GM18508 (cell line): ENCODE data around the gene DAZAP1.
"Not testable (repeated sequence)": the region's sequence is repeated elsewhere in the genome, so short reads cannot be mapped to it uniquely, and the experiment has no call there.

Experiments used
- ATAC-seq: cut with Tn5 transposase; IDR thresholded peaks from one replicate; pipeline ENCODE4 v1.9.1; 2021; ENCODE audit warnings: moderate number of reproducible peaks; ENCODE audit not compliant: insufficient read depth, unreplicated experiment

DAZAP1 gene

DNA sequence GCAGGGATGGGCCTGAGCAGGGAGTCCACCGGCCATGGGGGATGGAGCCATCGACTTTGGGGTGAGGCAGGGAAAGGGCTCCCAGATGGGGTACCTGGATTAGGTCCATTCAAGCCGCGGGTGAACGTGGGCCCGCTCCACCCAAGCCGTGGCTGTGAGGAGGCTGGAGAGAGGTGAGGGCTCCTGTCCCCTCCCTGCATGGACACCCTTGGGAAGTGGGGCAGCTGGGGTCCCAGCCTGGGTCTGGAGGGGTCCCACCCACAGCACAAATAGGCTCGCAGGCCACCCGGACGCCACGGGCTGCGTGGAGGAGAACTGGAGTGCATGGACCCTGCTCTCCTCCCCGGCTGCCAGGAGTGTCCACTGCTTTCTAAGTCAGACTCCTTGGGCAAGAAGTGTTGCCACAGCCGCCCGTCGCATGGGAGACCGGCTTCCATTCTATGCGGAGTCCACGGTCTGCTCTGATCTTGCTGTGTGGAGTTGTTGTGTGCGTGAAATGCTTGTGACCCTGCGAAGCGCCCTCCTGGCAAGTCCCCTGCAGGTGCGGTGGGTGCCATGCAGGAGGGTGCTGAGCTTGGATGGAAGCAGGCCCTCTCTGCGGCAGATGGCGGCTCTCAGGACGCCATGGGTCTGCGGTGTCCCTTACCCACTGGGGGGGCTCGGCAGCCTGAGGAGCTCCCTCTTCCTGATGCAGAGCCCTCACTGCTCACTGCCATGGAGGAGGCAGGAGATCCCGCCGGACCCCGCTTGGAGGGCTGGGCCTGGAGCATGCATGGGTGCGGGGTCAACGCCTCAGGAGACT, 2.0 kb downstream of the DAZAP1 start:
- no peak for ATAC-seq

DNA sequence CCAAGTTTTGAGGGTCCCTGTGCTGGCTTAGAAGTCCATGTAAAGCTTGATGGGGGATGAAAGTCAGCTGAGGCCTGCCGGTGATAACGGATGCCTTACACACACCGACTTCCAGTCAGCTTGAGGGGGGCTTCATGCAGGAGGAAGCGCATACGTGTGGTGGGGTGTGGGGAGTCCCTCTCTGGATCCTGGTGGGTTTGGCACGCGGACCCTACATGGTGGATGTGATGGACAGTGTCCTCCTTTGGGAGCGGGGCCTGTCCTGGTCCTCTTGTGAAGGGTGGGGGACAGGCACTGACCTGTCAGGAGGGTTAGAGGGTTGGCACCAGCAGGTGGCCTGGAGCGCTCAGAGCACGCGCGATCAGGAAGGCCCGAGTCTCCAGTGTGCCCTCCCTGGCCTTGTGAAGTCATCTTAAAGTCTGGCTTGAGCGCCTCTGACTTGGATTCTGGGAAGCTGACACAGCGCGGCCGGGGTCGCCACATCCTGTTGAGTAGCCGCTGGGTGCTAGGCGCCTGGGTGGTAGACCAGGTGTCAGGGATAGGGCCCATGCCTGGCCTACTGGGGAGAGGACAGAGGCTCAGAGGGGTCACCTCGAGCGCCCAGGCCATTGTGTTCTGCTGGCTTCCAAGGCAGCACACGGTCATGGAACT, 2.9 kb downstream of the DAZAP1 start:
- ATAC-seq, result no peak

DNA sequence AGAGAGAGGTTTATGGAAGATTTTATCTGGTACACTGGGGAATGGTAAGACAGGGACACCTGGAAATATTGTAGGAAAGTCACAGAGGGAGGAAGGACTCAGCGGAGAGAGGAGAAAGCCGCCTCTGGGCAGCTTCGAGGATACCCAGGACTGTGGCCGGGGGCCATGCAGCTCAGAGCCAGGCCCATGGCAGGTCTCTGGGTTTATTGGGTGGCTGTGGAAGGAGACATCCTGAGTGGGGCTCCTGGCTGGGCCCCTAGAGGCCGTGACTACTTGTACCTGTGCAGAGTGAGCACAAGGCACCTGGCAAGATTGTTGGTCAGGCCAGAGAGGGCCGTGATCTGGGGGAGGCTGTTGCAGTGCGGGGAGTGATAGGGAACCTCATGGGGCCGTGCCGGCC, 3.4 kb downstream of the DAZAP1 start:
- no peak for ATAC-seq

DNA sequence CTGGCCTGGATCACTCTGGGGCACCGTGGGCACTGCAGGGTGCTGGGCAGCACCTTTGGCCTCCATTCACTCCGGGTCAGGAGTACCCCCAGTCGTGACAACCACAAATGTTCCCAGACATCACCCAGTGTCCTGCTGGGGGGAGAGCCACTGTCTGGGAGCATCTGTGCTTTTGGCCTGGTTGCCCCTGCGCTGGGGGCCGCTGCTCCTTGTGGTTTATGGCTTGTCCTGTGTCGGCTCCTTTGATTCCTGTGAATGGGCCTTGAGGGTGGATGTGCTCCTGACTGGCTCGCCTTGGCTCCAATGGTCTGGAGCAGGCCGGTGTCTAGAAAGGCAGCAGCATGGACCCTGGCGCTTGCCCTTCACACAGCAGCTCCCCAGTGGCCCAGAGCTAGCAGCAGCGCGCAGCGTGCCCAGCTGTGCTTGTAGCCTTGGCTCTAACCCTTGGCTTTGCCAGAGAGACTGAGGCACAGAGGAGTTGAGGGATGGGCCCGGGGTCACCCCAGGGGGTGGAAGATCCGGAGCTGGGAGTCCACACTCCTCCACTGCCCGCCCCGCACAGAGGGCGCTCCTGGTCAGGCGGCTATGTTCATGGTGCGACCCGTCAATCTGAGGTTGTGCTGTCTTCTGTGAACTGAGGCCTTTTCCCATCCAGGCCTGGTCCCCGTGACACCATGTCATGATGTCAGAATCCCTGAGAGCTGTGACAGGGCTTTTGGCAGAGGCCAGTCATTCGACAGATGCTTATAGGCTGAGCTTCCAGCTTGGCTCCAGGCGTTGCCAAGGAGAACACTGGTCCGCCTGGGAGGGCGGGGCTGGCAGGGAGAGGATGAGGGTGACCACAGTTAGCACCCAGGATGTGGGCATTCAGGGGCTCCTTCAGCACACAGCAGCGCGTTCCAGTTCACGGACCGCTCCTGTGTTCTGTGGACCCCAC, 4.1 kb downstream of the DAZAP1 start:
- ATAC-seq, result no peak

DNA sequence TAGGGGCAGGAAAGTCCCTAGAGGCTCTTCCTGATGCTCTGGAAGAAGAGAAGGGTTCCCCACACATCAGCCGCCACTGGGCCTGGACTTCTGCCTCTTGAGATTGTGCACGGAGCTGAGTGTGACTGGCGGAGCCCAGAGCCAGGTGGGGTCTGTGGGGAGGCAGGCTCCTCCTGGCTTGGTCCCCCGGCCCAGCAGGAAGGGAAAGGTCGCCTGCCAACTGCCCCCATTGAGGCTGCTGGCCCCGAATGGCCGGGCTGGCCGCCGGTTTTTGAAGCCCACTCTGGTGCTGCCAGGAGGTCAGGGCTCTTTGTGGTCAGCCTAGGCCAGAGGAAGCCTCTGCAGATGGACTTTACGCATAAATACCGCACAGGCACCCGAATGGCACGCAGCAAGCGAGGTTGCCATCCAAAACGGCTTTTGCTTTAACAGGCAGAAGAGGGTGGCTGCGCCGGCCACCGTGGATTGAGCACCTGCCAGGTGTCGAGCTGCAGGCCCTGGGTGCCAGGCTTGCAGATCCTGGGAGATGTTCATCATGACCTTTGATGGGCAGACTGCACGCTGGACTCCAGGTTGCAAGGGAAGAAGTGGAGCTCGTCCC, 5.0 kb downstream of the DAZAP1 start:
- ATAC-seq, result no peak

DNA sequence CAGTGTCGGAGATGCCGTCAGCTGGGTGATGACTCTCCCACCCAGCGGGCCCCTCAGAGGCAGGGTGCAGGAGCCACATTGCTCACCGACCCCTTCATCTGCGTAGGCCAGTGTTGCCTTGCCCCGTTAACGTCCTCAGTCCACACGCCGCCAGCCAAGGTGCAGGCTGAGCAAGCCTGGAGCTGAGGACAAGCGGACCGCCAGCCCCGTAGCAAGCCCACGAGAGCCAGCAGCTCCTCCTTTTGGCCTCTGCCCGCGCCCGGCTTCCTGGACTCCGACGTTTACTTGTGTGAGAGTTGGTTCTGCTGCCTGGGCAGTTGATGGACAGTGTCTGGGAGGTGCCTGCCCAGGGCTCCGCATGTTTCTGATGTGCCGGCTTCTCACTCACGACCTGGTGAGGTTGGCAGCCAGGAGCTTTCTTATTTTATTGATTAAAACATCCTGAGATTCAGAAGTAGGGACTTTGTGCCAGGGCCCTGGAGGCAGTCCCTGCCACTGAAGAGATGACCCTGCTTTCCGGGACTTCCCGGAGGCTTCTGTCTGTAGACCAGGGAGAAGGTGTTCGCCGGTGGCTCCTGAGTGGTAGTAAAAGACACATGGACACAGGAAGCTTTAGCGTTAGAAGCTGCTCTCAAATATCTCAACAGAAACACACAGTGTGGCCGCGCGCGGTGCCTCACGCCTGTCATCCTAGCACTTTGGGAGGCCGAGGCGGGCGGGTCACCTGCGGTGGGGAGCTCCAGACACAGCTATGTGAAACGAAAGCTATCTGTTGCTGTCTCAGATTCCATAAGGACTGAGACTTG, 5.8 kb downstream of the DAZAP1 start:
- ATAC-seq, result no peak

DNA sequence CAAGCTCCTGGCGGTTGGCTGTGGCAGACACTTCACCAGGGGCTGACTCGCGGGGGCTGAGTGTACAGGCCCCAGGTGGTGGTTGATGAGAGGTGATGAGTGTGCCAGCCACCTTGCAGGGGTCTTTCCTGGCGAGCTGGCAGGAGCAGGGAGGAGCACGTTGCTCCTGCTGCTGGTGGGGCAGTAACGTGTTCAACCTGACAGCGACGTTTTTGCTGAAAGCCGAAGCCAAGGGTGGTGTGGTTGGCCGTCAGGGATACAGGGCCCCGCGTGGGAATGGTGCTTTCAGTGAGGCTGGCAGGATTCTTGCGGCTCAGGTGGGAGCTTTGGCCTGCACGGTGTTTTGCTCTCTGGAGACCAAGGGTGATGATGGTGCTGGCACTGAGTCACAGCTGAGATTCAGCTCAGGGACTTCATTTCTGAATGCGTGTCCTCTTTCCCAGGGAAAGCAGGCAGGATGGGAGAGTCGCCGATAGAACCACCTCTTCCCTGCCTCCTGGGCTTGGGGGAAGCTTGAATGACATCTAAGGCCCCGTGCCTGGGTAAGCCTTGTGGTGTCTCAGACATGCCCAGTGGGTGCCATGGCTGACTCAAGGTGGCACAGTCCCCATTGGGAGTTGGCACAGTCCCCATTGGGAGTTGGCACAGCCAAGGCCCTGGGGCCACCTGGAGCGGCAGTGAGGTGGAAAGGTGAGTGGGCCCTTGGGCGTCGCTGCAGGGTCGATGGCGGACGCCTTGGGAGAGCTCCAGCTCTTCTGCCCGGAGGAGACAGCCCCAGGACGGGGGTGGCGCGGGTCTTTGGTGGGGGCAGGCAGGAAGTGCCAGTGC, 8.8 kb downstream of the DAZAP1 start:
- no peak for ATAC-seq

DNA sequence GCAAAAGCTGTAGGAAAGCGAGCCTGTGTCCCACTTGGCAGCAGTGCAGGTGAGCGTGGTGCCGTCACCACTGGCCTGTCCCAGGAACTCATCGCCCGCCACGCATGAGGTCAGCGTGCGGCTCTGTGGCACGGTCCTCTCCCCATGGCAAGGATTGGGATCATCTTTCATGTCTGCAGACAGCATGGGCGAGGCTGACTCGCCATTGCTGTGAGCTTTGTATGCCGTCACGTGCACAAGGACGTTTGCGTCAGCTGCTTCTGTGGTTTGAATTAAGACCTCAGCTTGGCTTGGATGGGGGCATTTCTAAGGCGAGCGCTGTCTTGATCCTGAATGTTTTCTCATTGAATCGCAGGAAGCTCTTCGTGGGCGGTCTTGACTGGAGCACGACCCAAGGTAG, 9.8 kb downstream of the DAZAP1 start:
- ATAC-seq, result no peak

DNA sequence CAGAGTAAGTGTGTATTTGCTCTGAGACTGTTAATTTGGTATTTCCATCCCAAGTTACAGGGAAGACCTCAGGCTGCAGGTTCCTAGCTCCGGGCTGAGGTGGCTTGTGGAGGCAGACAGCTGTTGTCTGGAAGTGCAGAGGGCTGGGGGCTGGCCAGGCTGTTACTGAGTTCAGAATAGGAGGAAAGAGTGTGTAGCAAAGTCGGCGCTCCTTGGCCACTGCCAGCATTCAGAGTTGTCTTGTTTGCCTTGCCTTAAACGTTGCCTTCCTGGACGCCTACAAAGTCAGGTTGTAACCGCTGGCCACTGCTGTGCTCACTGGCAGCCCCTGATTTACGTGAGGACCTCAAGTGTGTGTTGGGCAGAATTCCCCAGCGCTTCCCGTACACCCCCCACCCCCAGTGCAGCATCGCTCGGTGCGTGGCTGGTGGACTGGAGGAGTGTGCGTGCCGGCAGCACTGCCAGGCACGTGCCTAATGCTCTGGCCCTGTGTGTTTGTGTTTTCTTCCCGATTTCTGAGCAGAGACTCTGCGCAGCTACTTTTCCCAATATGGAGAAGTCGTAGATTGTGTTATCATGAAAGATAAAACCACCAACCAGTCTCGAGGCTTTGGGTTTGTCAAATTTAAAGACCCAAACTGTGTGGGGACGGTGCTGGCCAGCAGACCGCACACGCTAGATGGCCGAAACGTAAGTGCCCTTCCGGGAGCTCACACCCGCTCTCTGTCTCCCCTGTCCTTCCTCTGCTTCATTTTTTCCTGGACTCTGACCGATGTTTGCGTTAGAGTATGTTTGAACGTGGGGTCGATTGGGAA, 10.5 kb downstream of the DAZAP1 start:
- no peak for ATAC-seq

DNA sequence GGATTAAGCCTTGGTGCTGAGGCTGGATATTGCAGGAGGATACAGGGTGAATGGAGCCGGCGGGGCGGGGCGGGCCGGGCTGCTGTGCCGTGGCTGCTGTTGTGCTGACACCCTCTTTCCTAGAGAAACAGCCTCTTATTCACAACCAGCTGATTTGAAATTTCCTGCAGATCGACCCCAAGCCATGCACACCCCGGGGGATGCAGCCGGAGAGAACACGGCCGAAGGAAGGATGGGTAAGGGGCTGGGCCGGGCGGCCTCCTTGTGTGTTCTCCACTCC, 11.1 kb downstream of the DAZAP1 start:
- ATAC-seq, result no peak

DNA sequence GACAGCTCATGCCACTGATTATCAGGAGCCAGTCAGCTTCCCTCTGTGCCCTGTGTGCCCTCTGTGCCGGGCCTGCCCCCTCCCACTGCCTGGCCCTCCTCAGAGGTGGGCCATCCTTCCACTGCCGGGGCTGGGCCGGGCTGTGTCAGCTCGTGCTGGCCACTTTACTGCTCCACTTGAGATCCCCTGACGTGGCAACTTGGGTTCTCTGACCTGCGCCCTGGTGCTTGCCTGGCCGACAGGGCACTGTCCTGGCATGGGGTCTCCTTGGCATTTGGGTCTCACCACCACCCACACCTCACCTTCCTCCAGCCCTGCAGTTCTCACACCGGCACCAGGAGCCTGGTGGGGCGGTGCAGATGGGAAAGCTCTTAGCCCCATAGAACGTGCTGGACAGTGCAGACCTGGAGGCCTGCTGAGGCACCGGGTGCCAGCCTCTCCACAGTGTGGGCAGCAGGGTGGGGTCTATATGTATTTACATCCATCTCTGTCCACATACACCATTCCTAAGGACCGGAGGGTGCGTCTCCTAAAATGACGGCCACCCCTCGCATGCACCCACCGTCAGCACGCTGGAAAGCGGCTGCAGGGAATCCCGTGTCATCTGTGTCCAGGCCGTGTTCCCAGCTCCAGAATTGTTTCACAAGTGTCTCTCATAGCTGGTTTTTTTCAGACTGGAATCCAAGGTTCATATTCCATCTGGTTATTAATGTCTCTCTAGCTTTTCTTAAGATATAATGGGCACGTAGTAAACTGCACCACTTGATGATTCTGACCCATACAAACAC, 11.8 kb downstream of the DAZAP1 start:
- no peak for ATAC-seq

DNA sequence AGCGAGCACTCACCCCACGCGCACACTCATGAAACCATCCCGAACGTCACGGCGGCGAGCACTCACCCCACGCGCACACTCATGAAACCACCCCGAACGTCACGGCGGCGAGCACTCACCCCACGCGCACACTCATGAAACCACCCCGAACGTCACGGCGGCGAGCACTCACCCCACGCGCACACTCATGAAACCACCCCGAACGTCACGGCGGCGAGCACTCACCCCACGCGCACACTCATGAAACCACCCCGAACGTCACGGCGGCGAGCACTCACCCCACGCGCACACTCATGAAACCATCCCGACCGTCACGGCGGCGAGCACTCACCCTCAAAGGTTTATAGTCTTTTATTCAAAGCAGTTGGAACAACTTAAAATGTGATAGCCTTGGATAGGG, 12.7 kb downstream of the DAZAP1 start:
- ATAC-seq, result not testable (repeated sequence)

DNA sequence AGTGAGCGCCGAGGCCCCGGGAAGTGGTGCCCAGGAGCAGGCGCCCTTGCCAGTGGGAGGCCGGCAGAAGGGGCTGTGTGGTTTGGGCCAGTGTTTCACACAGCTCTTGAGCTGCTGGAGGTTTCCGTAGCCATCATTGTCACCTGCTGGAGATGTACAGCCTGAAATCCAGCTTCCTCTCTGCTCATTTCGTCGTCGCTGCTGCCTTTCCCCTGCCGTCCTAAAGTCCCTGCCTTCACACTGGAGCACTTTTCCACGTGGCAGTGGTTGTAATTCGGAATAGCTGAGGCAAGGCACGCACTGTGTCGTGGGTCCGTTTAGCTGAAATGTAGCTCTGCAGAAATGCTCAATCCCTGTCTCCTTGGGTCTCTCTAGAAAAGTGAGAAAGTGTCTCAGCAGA, 13.2 kb downstream of the DAZAP1 start:
- no peak for ATAC-seq

DNA sequence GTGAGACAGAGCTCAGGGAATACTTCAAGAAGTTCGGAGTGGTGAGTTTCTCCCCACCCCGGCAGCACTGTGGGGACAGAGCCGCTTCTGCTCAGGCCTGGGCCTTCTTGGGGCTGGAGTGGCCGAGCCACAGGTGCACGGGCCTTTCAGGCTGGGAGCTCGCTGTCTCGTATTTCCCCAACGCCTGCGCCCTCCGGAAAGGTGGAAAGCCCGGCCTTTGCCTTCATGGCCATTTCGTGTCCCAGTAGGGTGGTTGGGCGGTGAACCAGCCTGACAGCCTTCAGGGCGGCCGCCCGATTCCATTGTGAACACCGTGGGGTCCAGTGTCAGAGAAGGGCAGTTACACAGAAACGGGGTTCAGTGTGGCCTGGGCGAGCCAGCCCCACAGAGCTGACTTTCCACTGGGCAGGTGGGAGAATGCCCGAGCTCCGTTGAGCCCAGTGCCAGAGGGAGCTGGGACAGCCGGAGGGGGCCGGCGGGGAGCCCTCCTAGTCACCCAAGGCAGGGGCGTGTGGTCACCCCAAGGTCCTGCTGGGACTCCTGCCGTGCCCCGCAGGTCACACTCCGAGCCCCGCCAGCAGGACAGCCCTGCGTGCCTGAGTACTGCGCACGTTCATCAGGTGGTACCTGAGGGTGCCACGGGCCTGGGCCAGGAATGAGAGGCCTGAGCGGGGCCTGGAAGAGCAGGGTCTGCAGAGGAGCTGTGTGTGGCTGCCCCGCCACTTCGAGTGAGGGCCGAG, 14.0 kb downstream of the DAZAP1 start:
- ATAC-seq, result no peak

DNA sequence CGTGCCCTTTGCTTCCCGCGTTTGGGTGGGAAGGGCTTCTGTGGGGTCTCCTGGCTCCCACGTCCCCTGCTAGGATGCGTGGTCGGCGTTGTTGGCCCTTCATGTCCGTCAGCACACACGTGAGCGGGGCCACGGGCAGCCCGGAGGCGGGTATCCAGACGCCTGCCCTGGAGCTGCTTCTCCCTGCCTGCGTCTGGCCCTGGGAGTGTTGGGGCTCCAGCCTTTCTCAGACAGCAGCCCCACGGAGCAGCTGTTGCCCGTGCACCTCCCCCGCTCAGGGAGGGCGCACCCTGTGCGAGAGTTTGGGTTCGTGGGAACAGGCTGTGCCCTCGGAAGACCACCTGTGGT, 14.5 kb downstream of the DAZAP1 start:
- no peak for ATAC-seq

DNA sequence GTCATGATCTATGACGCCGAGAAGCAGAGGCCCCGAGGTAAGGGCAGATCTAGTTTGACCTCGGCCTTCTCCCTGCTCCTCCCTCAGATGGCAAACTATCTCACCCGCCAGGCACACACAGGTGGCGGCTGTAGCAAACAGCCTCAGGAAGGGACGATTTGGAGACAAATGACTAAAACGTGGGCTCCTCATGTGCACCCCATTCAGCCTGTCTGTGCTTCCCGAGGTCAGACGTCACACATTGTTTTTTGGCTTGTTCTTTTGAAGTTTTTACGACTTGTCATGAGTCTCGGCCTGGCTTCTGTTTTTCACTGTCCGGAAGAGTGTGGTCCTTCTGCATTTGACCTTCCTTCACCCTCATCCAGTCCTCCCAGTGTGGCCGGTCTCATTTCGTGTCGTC, 15.0 kb downstream of the DAZAP1 start:
- no peak for ATAC-seq

DNA sequence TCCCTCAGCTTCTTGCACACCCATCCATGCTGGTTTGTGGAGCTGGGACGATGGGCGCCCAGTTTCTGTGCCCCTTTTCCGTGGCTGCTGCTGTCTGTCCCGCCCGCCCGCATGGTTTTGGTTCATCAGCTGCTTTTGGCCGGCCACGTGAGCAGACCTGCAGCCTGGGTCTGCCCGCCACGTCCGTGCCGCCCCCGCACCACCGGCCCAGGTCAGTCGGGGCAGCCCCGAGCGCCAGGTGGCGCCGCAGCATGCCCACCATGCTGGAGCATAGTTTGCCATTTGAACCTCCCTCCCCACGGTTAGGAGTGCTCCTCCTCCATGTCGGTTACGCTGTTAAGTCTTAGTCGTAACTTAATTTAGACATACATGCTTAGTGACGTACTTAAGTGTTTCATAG, 15.6 kb downstream of the DAZAP1 start:
- no peak for ATAC-seq
